K562 (cell line): ENCODE results near the gene CYP4V2. TPM values are rescaled to one million over a fixed set of nuclear protein-coding genes. Genes with fewer than 3 reads are reported as not detected.

Experiments used
- ATAC-seq: fragments of 200-7000 bp; cut with Tn5 transposase; 3 replicates; pipeline ENCODE4 v1.9.1; 2020; ENCODE audit warnings: moderate library complexity
- BruUV-seq: library from RNA; stranded (reverse); fragments of 400-500 nt; replicated peaks from 2 replicates; lab custom pipeline; 2021; lab: Mats Ljungman, UMichigan
- CTCF ChIA-PET: fragments of 300-600 bp; formaldehyde crosslinking; extraction: SDS; loops from one replicate; lab custom pipeline; 2021; ENCODE audit warnings: low intra/inter-chr PET ratio; lab: Yijun Ruan, JAX
- POLR2A ChIA-PET: fragments of 300-600, 350-650 bp; sonication (Branson Sonifier 250); formaldehyde crosslinking; extraction: SDS; loops from one replicate; lab custom pipeline; 2021; ENCODE audit warnings: antibody characterized with exemption, inconsistent platforms; lab: Yijun Ruan, JAX
- DNase-seq, 4 experiments: peaks; one replicate each; pipeline versions ENCODE4 v3.0.0 to v3.0.0-alpha.2; 2011 to 2018; ENCODE audit warnings: low spot score in 3 of 4, mixed read lengths in 3 of 4; ENCODE audit errors: extremely low read depth in 1 of 4
- FAIRE-seq: peaks from 2 replicates; lab custom pipeline; 2011; peaks lifted over from hg19 to GRCh38; lab: Jason Lieb, UNC
- H2AFZ ChIP-seq: 2 replicates; pipeline ENCODE4 v1.6.0; 2011; ENCODE audit warnings: low read depth, low read length, control low read depth, inconsistent platforms
- H3K27ac ChIP-seq: fragments of 200-600 bp; 3 replicates; pipeline ENCODE4 v1.8.0; 2011; ENCODE audit warnings: low read depth, mild to moderate bottlenecking, control low read depth, inconsistent platforms, low read length, moderate library complexity, mixed read lengths; ENCODE audit errors: extremely low read depth
- H3K27me3 ChIP-seq, 2 experiments: fragments of 300-600 bp in 1 of 2; 2 replicates in 1 of 2; 3 replicates in 1 of 2; pipeline versions ENCODE4 v1.6.0 to v1.8.0; 2011; ENCODE audit warnings: inconsistent platforms in 2 of 2, low read length in 2 of 2, mild to moderate bottlenecking in 1 of 2, mixed read lengths in 1 of 2, moderate library complexity in 1 of 2; ENCODE audit not compliant: control insufficient read depth in 2 of 2, insufficient read depth in 2 of 2
- H3K36me3 ChIP-seq: fragments of 300-600 bp; 3 replicates; pipeline ENCODE4 v1.8.0; 2011; ENCODE audit warnings: mild to moderate bottlenecking, low read length, inconsistent platforms; ENCODE audit not compliant: control insufficient read depth, insufficient read depth
- H3K4me1 ChIP-seq, 2 experiments: fragments of 200-600 bp in 1 of 2; replicated peaks in 1 of 2; 2 replicates in 1 of 2; 3 replicates in 1 of 2; pipeline versions ENCODE4 v1.5.1 to v1.8.0; 2011; ENCODE audit warnings: inconsistent platforms in 2 of 2, low read length in 2 of 2, mild to moderate bottlenecking in 1 of 2, mixed read lengths in 1 of 2, moderate library complexity in 1 of 2; ENCODE audit not compliant: control insufficient read depth in 2 of 2, insufficient read depth in 2 of 2
- H3K4me2 ChIP-seq: 2 replicates; pipeline ENCODE4 v1.6.1; 2011; ENCODE audit warnings: low read length, control low read depth, inconsistent platforms, mixed read lengths; ENCODE audit not compliant: insufficient read depth
- H3K4me3 ChIP-seq: fragments of 200-600 bp; sonication (generic), shearing (Covaris generic); 2 replicates; pipeline ENCODE4 v1.5.1; 2016; ENCODE audit warnings: control low read depth, inconsistent platforms
- H3K79me2 ChIP-seq: fragments of 200-600 bp; 3 replicates; pipeline ENCODE4 v1.8.0; 2011; ENCODE audit warnings: low read length, inconsistent platforms; ENCODE audit not compliant: control insufficient read depth, insufficient read depth
- H3K9ac ChIP-seq, 2 experiments: 2 replicates each; pipeline versions ENCODE4 v1.6.0 to v1.6.1; 2011; ENCODE audit warnings: low read depth in 2 of 2, low read length in 2 of 2, control low read depth in 1 of 2, inconsistent platforms in 1 of 2, mild to moderate bottlenecking in 1 of 2, mixed read lengths in 1 of 2; ENCODE audit not compliant: insufficient read depth in 1 of 2
- H3K9me1 ChIP-seq: one replicate; pipeline ENCODE4 v1.6.0; 2011; ENCODE audit warnings: inconsistent platforms, mild to moderate bottlenecking, low read length, moderate library complexity; ENCODE audit not compliant: control insufficient read depth, insufficient read depth
- H3K9me3 ChIP-seq: replicated peaks from 2 replicates; pipeline ENCODE4 v1.5.1; 2011; ENCODE audit warnings: low read depth, low read length, inconsistent platforms; ENCODE audit not compliant: control insufficient read depth, insufficient read depth
- H4K20me1 ChIP-seq: replicated peaks from 2 replicates; pipeline ENCODE4 v1.6.1; 2011; ENCODE audit warnings: low read length, inconsistent platforms, mixed read lengths; ENCODE audit not compliant: control insufficient read depth, insufficient read depth
- CBX8 ChIP-seq: fragments of 200-600 bp; sonication (generic); IDR thresholded peaks from 2 replicates; pipeline ENCODE4 v1.6.1; 2012; ENCODE audit warnings: borderline replicate concordance, mixed run types, low read depth, mild to moderate bottlenecking, moderate library complexity, mixed read lengths, low read length, control low read depth, inconsistent platforms; ENCODE audit not compliant: poor library complexity, severe bottlenecking; ENCODE audit errors: extremely low read depth
- CHD7 ChIP-seq: fragments of 200-600 bp; sonication (generic); IDR thresholded peaks from one replicate; pipeline ENCODE4 v1.6.1; 2012; ENCODE audit warnings: mild to moderate bottlenecking, low read depth, low read length, inconsistent platforms
- ELK1 ChIP-seq: sonication (generic); formaldehyde crosslinking; IDR thresholded peaks from 2 replicates; pipeline ENCODE4 v1.8.1; 2022; ENCODE audit warnings: missing genetic modification reagents
- NUFIP1 ChIP-seq: fragments of 450-650 bp; IDR thresholded peaks from 2 replicates; pipeline ENCODE4 v1.6.1; 2018; ENCODE audit not compliant: partially characterized antibody
- SOX6 ChIP-seq: fragments of 450-650 bp; IDR thresholded peaks from 2 replicates; pipeline ENCODE4 v1.6.1; 2014; ENCODE audit warnings: mild to moderate bottlenecking
- ZBTB33 ChIP-seq: sonication (generic); formaldehyde crosslinking; IDR thresholded peaks from 2 replicates; pipeline ENCODE4 v1.8.1; 2023; ENCODE audit warnings: mild to moderate bottlenecking, missing genetic modification reagents
- WGBS: fragments of 100-300 bp; shearing (Covaris generic); methylation state at CpG from one replicate; pipeline ENCODE4 v1.1.6; 2016; ENCODE audit warnings: low coverage, mixed read lengths; ENCODE audit not compliant: insufficient coverage; ENCODE audit errors: missing lambda C conversion rate; 5-methylcytosine and 5-hydroxymethylcytosine counted together
- in situ Hi-C: fragments of 300-500 bp; cut with MboI; formaldehyde crosslinking; loops from 4 replicates; pipeline ENCODE4 v1.15.0; 2018; ENCODE audit warnings: inconsistent platforms, mixed read lengths
- intact Hi-C: fragments of 100-400 bp; cut with micrococcal nuclease; formaldehyde crosslinking; loops from 2 replicates; pipeline ENCODE4 v1.14.2; 2022
- polyA plus RNA-seq, 8 experiments: library from polyadenylated mRNA; depleted of rRNA in 4 of 8; stranded (reverse) in 5 of 8; unstranded in 3 of 8; fragments of >200 nt; fragmentation: Nextera tagmentation in 2 of 8; fragmentation: Illumina TruSeq in 1 of 8; extraction: Ambion mirVana in 2 of 8; extraction: Trizol in 1 of 8; gene quantifications; 2 replicates each; pipeline versions ENCODE4 v1.2.1 to v1.2.3, GENCODE V29; 2011 to 2014; ENCODE audit warnings: inconsistent platforms in 1 of 8, missing spikeins in 1 of 8
- total RNA-seq, 7 experiments: library from RNA; depleted of rRNA in 6 of 7; stranded (reverse); fragments of >200 nt in 6 of 7; fragmentation: Illumina TruSeq in 2 of 7; extraction: Trizol in 2 of 7; gene quantifications; 2 replicates each; pipeline versions ENCODE4 v1.2.1 to v1.2.3, GENCODE V29; 2011 to 2021; ENCODE audit warnings: low replicate concordance in 1 of 7

CYP4V2 gene
- total and polyA plus RNA-seq, 9 of the 15 experiments (the other 6 are each of a cell fraction or from before 2014, with no cell fraction given) = 1.1 to 8.3 (median 3.9) TPM

GRCh38 chr4:186148336-186148975 is 42.9 kb upstream of the CYP4V2 start:
- DNase-seq (no peak), ATAC-seq (no peak), FAIRE-seq (no peak)
- Histone ChIP-seq H3K9me3 (no peaks in the 10 kb centered on the region), H3K79me2 (no peaks in the 10 kb centered on the region), H3K4me1 (peaks cover 0 to 4% of the 10 kb centered on the region in 2 experiments; a peak in 2 of 5 replicates), H3K4me2 (no peak overlapping the region), H3K9ac (no peak overlapping the region), H3K27me3 (peaks cover 30 to 56% of the 10 kb centered on the region in 2 experiments; a peak in 4 of 5 replicates), H2AFZ (no peak overlapping the region), H3K27ac (no peak overlapping the region), H3K9me1 (no peaks in the 10 kb centered on the region), H3K36me3 (no peaks in the 10 kb centered on the region), H4K20me1 (0 out of 2 replicates have a peak, but pooled peaks cover 4% of the 10 kb centered on the region), H3K4me3 (no peak overlapping the region)
- POLR2A ChIA-PET = no interaction called here
- 0% methylated on average over 1 of the region's 1 CpG for WGBS
- intact Hi-C loops (no loop called here), in situ Hi-C loops (no loop called here)
- no TSS peak for BruUV-seq
- CTCF ChIA-PET = no interaction called here
- TF ChIP-seq SOX6 (no peak), ELK1 (CRISPR knock-in tag) (no peak), CHD7 (no peak), NUFIP1 (no peak), ZBTB33 (CRISPR knock-in tag) (no peak), CBX8 (no peak)
